ENCODE measurements around the gene KCNAB1. TPM values are rescaled to one million over a fixed set of nuclear protein-coding genes. Genes with fewer than 3 reads are reported as not detected.
A peak's percentile ranks its signal among the peaks of the same experiment; 100 is the strongest.
"Not testable (repeated sequence)": the region's sequence is repeated elsewhere in the genome, so short reads cannot be mapped to it uniquely, and the experiment has no call there.

The KCNAB1 gene
- polyA plus RNA-seq, 1 donor: 2.5 TPM

GRCh38 chr3:156216852-156217251, 96.5 kb downstream of the KCNAB1 start:
- WGBS (ENCODE audit: insufficient coverage, low lambda C conversion rate): 0% methylated on average over 1 of the region's 3 CpGs
- DNase-seq: no peak
- Histone ChIP-seq H3K27ac (ENCODE audit: low read length) (no peak overlapping the region), H3K4me3 (ENCODE audit: low read length) (no peak overlapping the region), H3K4me1 (ENCODE audit: control insufficient read depth, insufficient read depth, low read length) (no peaks in the 10 kb centered on the region), H3K9me3 (ENCODE audit: control insufficient read depth, low read depth, low read length) (no peaks in the 10 kb centered on the region), H3K36me3 (ENCODE audit: control insufficient read depth, insufficient read depth, low read length) (no peaks in the 10 kb centered on the region), H3K27me3 (ENCODE audit: control insufficient read depth, insufficient read depth, low read length) (no peaks in the 10 kb centered on the region)

DNA sequence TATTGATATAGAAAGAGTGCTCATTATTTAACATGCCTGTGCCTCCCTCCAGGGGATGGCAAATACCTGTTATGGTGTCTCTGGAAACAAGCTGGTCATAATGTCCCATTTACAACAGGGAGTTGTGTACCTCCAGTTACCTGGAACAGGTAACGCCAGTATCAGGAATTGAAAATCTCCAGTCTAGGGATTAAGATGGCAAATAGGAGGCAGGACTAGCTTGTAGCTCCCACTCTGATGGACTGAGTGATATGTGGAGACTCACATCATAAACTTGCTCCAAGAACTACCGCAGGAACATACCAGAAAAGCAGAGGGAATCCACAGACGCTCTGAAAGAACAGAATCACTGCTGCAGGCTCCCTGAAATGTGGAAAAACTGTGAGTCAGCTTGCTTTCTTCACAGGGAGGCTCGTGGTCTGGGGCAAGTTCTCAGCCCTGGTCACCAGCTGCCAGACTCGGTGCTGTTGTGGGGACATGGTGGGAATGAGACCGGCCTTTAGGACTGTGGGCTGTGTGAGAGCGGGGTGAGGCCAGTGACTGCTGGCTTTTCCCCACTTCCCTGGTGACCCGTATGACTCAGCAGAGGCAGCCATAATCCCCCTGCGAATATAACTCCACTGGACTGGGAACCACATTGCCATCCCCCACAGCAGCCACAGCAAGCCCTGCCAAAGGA, 97.4 kb downstream of the KCNAB1 start:
- Histone ChIP-seq H3K27me3 (ENCODE audit: control insufficient read depth, insufficient read depth, low read length) (no peaks in the 10 kb centered on the region), H3K4me1 (ENCODE audit: control insufficient read depth, insufficient read depth, low read length) (no peaks in the 10 kb centered on the region), H3K36me3 (ENCODE audit: control insufficient read depth, insufficient read depth, low read length) (no peaks in the 10 kb centered on the region), H3K27ac (ENCODE audit: low read length) (no peak overlapping the region), H3K9me3 (ENCODE audit: control insufficient read depth, low read depth, low read length) (no peaks in the 10 kb centered on the region), H3K4me3 (ENCODE audit: low read length) (no peak overlapping the region)
- no CpG with 5 or more reads among the region's 9 CpGs for WGBS (ENCODE audit: insufficient coverage, low lambda C conversion rate)
- DNase-seq: no peak

- Histone ChIP-seq H3K27ac (ENCODE audit: low read length) (no peak overlapping the region), H3K9me3 (ENCODE audit: control insufficient read depth, low read depth, low read length) (no peaks in the 10 kb centered on the region), H3K4me3 (ENCODE audit: low read length) (no peak overlapping the region), H3K4me1 (ENCODE audit: control insufficient read depth, insufficient read depth, low read length) (no peaks in the 10 kb centered on the region), H3K36me3 (ENCODE audit: control insufficient read depth, insufficient read depth, low read length) (no peaks in the 10 kb centered on the region), H3K27me3 (ENCODE audit: control insufficient read depth, insufficient read depth, low read length) (no peaks in the 10 kb centered on the region)
- no CpG with 5 or more reads among the region's 3 CpGs for WGBS (ENCODE audit: insufficient coverage, low lambda C conversion rate)
- DNase-seq: no peak
These were observed 98.0 kb downstream of the KCNAB1 start for GRCh38 chr3:156218353-156218744.

- not testable (repeated sequence) for H3K27me3 ChIP-seq (ENCODE audit: control insufficient read depth, insufficient read depth, low read length); H3K36me3 ChIP-seq (ENCODE audit: control insufficient read depth, insufficient read depth, low read length); H3K9me3 ChIP-seq (ENCODE audit: control insufficient read depth, low read depth, low read length); DNase-seq; H3K4me1 ChIP-seq (ENCODE audit: control insufficient read depth, insufficient read depth, low read length); H3K4me3 ChIP-seq (ENCODE audit: low read length); H3K27ac ChIP-seq (ENCODE audit: low read length)
These were observed 102.0 kb downstream of the KCNAB1 start for GRCh38 chr3:156222381-156222780.

DNA sequence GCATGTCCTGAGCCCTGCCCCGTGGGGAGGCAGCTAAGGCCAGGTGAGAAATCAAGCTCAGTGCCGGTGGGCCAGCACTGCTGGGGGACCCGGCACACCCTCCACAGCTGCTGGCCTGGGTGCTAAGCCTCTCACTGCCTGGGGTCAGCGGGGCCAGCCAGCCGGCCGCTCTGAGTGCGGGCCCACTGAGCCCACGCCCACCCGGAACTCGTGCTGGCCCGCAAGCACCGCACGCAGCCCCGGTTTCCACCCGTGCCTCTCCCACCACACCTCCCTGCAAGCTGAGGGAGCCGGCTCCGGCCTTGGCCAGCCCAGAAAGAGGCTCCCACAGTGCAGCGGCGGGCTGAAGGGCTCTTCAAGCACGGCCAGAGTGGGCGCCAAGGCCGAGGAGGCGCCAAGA, 103.7 kb downstream of the KCNAB1 start:
- not testable (repeated sequence) for H3K9me3 ChIP-seq (ENCODE audit: control insufficient read depth, low read depth, low read length); H3K4me3 ChIP-seq (ENCODE audit: low read length); H3K36me3 ChIP-seq (ENCODE audit: control insufficient read depth, insufficient read depth, low read length); H3K27ac ChIP-seq (ENCODE audit: low read length); DNase-seq; H3K27me3 ChIP-seq (ENCODE audit: control insufficient read depth, insufficient read depth, low read length); H3K4me1 ChIP-seq (ENCODE audit: control insufficient read depth, insufficient read depth, low read length)
- WGBS (ENCODE audit: insufficient coverage, low lambda C conversion rate): 100% methylated on average over 1 of the region's 23 CpGs

GRCh38 chr3:156226676-156227420, 106.5 kb downstream of the KCNAB1 start:
- DNase-seq: no peak

GRCh38 chr3:156227704-156228103, 107.3 kb downstream of the KCNAB1 start:
- Histone ChIP-seq H3K27me3 (ENCODE audit: control insufficient read depth, insufficient read depth, low read length) (no peaks in the 10 kb centered on the region), H3K36me3 (ENCODE audit: control insufficient read depth, insufficient read depth, low read length) (no peaks in the 10 kb centered on the region), H3K4me3 (ENCODE audit: low read length) (no peak overlapping the region), H3K9me3 (ENCODE audit: control insufficient read depth, low read depth, low read length) (peaks cover 8% of the 10 kb centered on the region), H3K27ac (ENCODE audit: low read length) (no peak overlapping the region), H3K4me1 (ENCODE audit: control insufficient read depth, insufficient read depth, low read length) (no peaks in the 10 kb centered on the region)
- DNase-seq: no peak
- 60% methylated on average over 1 of the region's 6 CpGs for WGBS (ENCODE audit: insufficient coverage, low lambda C conversion rate)

More at GRCh38 chr3:156226676-156227420, 106.5 kb downstream of the KCNAB1 start:
- H3K27me3 ChIP-seq (ENCODE audit: control insufficient read depth, insufficient read depth, low read length): no peaks in the 10 kb centered on the region
- no peak overlapping the region for H3K27ac ChIP-seq (ENCODE audit: low read length)
- no peak overlapping the region for H3K4me3 ChIP-seq (ENCODE audit: low read length)
- WGBS (ENCODE audit: insufficient coverage, low lambda C conversion rate): 23% methylated on average over 3 of the region's 6 CpGs
- H3K36me3 ChIP-seq (ENCODE audit: control insufficient read depth, insufficient read depth, low read length): no peaks in the 10 kb centered on the region
- no peaks in the 10 kb centered on the region for H3K4me1 ChIP-seq (ENCODE audit: control insufficient read depth, insufficient read depth, low read length)
- H3K9me3 ChIP-seq (ENCODE audit: control insufficient read depth, low read depth, low read length): peaks cover 8% of the 10 kb centered on the region

DNA sequence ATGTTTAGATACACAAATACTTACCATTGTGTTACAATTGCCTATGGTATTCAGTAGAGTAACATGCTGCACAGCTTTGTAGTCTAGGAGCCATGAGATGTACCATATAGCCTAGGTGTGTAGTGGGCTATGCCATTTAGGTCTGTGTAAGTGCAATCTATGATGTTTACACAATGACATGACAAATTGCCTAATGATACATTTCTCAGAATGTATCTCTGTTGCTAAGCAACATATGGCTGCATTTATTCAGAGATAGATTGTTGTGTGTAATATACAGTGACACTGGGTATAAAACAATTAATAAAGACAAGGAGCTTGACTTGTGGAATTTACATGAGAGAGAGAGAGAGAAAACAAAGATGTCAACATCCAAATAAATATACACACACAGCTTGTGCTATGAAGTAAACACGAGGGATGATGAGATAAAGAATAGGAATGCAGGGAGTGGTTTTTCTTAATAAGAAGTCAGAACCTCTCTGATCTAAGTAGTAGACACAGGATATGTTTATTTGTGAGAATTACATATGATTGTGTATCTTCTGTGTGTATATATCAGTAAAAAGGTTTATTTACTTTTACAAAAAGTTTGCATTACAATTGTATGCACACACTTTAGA, 110.0 kb downstream of the KCNAB1 start:
- H3K27ac ChIP-seq (ENCODE audit: low read length): no peak overlapping the region
- H3K9me3 ChIP-seq (ENCODE audit: control insufficient read depth, low read depth, low read length): no peaks in the 10 kb centered on the region
- H3K4me3 ChIP-seq (ENCODE audit: low read length): no peak overlapping the region
- WGBS (ENCODE audit: insufficient coverage, low lambda C conversion rate): 25% methylated on average over 1 of the region's 1 CpG
- no peaks in the 10 kb centered on the region for H3K27me3 ChIP-seq (ENCODE audit: control insufficient read depth, insufficient read depth, low read length)
- DNase-seq: peak in 1 of 2 donors; percentile 19
- H3K36me3 ChIP-seq (ENCODE audit: control insufficient read depth, insufficient read depth, low read length): no peaks in the 10 kb centered on the region
- no peaks in the 10 kb centered on the region for H3K4me1 ChIP-seq (ENCODE audit: control insufficient read depth, insufficient read depth, low read length)

- DNase-seq; H3K4me1 ChIP-seq (ENCODE audit: control insufficient read depth, insufficient read depth, low read length): not testable (repeated sequence)
These were observed 110.8 kb downstream of the KCNAB1 start for GRCh38 chr3:156231221-156231620.

DNA sequence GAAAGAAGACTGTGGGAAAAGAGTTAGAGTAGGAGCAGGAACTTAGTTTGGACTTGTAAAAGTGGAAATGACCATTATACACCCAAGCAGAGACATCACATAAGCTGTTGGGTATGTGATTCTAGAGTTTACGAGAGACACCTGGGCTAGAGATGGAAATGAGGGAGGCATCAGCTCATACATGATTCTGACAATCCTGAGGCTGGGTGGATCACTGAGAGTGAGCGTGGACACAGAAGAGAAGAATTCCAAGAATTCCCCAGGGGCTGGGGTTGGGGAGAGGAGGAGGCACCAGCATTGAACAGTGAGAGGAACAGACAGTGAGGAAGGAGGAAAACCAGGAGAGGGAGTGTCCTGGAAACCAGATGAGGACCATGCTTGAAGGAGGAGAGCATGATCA, 113.5 kb downstream of the KCNAB1 start:
- Histone ChIP-seq H3K4me1 (ENCODE audit: control insufficient read depth, insufficient read depth, low read length) (no peaks in the 10 kb centered on the region), H3K27me3 (ENCODE audit: control insufficient read depth, insufficient read depth, low read length) (no peaks in the 10 kb centered on the region), H3K27ac (ENCODE audit: low read length) (no peak overlapping the region), H3K36me3 (ENCODE audit: control insufficient read depth, insufficient read depth, low read length) (no peaks in the 10 kb centered on the region), H3K4me3 (ENCODE audit: low read length) (no peak overlapping the region), H3K9me3 (ENCODE audit: control insufficient read depth, low read depth, low read length) (no peaks in the 10 kb centered on the region)
- WGBS (ENCODE audit: insufficient coverage, low lambda C conversion rate): 100% methylated on average over 1 of the region's 2 CpGs
- no peak for DNase-seq

More at GRCh38 chr3:156231221-156231620, 110.8 kb downstream of the KCNAB1 start:
- H3K4me3 ChIP-seq (ENCODE audit: low read length); H3K9me3 ChIP-seq (ENCODE audit: control insufficient read depth, low read depth, low read length); H3K27ac ChIP-seq (ENCODE audit: low read length); H3K36me3 ChIP-seq (ENCODE audit: control insufficient read depth, insufficient read depth, low read length); H3K27me3 ChIP-seq (ENCODE audit: control insufficient read depth, insufficient read depth, low read length): not testable (repeated sequence)

All from large intestine (tissue), 3 donors.